HG03097 (cell line): Measurements from ENCODE around the gene PRKCH.

Experiments
- ATAC-seq: cut with Tn5 transposase; IDR thresholded peaks from one replicate; pipeline ENCODE4 v1.9.1; 2021; ENCODE audit not compliant: unreplicated experiment, low FRiP score

PRKCH gene

GRCh38 chr14:61321385-61322010, at the start of gene PRKCH:
Gene PRKCH, plus strand, starts transcription at chr14:61321579. Its CDS starts 523 bp downstream, at chr14:61322102.
- no peak for ATAC-seq

GRCh38 chr14:61277232-61277631, 44.1 kb upstream of the PRKCH start:
- ATAC-seq: no peak

GRCh38 chr14:61277784-61278183, 43.6 kb upstream of the PRKCH start:
- ATAC-seq: no peak

GRCh38 chr14:61279082-61279481, 42.3 kb upstream of the PRKCH start:
- ATAC-seq: no peak

GRCh38 chr14:61280092-61280525, 41.3 kb upstream of the PRKCH start:
- no peak for ATAC-seq

- no peak for ATAC-seq
Measured at GRCh38 chr14:61280526-61281185, 40.7 kb upstream of the PRKCH start.

GRCh38 chr14:61281186-61281947, 40.0 kb upstream of the PRKCH start, which contains the start of gene TMEM30B:
Gene TMEM30B, minus strand, starts transcription at chr14:61281338. Its CDS starts 191 bp downstream, at chr14:61281147.
- ATAC-seq: no peak

- ATAC-seq: no peak
Measured at GRCh38 chr14:61281948-61282275, 39.5 kb upstream of the PRKCH start.

GRCh38 chr14:61282746-61283145, 38.6 kb upstream of the PRKCH start:
- no peak for ATAC-seq

- no peak for ATAC-seq
Measured at GRCh38 chr14:61284001-61284400, 37.4 kb upstream of the PRKCH start.

GRCh38 chr14:61285364-61285763, 36.0 kb upstream of the PRKCH start:
- ATAC-seq: no peak

- ATAC-seq: no peak
Measured at GRCh38 chr14:61287196-61287595, 34.2 kb upstream of the PRKCH start.

GRCh38 chr14:61288228-61288627, 33.2 kb upstream of the PRKCH start:
- ATAC-seq: no peak

GRCh38 chr14:61288720-61289119, 32.7 kb upstream of the PRKCH start:
- ATAC-seq: no peak

- ATAC-seq: no peak
Measured at GRCh38 chr14:61290701-61291100, 30.7 kb upstream of the PRKCH start.

GRCh38 chr14:61296151-61296550, 25.2 kb upstream of the PRKCH start:
- no peak for ATAC-seq

GRCh38 chr14:61296719-61297502, 24.5 kb upstream of the PRKCH start:
- ATAC-seq: no peak

GRCh38 chr14:61297581-61297980, 23.8 kb upstream of the PRKCH start:
- ATAC-seq: no peak

- ATAC-seq: no peak
Measured at GRCh38 chr14:61298824-61299223, 22.6 kb upstream of the PRKCH start.

GRCh38 chr14:61300209-61300608, 21.2 kb upstream of the PRKCH start:
- ATAC-seq: no peak

GRCh38 chr14:61300754-61301153, 20.6 kb upstream of the PRKCH start:
- ATAC-seq: no peak
